Prostate gland (tissue), 2 donors: Measurements from ENCODE around the gene TESK2.

Experiments
- POLR2AphosphoS5 ChIP-seq: sonication (generic); formaldehyde crosslinking; IDR thresholded peaks from one replicate; pipeline ENCODE4 v1.6.1; 2017; ENCODE audit warnings: antibody characterized with exemption
- TF ChIP-seq, protein P1 (sequence below), 4 experiments: fragments of 200-600 bp in 2 of 4; fragments of 450-650 bp in 2 of 4; sonication (generic) in 2 of 4; IDR thresholded peaks; 1 replicate in 3 of 4; 2 replicates in 1 of 4; pipeline ENCODE4 v1.5.1; 2016 to 2019; ENCODE audit warnings: antibody characterized with exemption in 4 of 4, mild to moderate bottlenecking in 2 of 4, moderate library complexity in 2 of 4

DNA sequence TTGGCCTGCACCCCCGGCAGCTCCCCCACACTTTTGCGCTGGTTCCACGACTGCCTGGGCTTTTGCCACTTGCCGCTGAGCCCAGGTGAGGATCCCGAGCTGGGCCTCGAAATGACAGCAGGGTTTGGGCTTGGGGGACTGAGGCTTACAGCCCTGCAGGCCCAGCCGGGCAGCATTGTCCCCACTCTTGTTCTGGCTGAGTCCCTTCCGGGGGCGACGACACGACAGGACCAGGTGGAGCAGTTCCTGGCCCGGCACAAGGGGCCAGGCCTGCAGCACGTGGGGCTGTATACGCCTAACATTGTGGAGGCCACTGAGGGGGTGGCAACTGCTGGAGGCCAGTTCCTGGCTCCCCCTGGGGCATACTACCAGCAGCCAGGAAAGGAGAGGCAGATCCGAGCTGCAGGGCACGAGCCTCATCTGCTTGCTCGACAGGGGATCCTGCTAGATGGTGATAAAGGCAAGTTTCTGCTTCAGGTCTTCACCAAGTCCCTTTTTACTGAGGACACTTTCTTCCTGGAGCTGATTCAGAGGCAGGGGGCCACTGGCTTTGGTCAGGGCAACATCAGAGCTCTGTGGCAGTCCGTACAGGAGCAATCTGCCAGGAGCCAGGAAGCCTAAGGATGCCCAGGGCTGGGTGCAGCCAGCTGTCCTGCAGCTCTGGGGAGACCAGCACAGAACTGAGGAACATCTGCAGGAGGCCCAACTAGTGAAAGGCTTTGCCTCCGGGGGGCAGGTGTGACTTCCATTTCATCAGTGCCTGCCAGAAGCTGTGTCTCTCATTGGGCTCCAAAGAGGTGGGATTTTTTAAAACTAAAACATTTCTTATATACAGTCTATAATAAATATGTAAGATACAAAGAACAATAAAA is 163.1 kb downstream of the TESK2 start:
- TF ChIP-seq, protein P1, sequence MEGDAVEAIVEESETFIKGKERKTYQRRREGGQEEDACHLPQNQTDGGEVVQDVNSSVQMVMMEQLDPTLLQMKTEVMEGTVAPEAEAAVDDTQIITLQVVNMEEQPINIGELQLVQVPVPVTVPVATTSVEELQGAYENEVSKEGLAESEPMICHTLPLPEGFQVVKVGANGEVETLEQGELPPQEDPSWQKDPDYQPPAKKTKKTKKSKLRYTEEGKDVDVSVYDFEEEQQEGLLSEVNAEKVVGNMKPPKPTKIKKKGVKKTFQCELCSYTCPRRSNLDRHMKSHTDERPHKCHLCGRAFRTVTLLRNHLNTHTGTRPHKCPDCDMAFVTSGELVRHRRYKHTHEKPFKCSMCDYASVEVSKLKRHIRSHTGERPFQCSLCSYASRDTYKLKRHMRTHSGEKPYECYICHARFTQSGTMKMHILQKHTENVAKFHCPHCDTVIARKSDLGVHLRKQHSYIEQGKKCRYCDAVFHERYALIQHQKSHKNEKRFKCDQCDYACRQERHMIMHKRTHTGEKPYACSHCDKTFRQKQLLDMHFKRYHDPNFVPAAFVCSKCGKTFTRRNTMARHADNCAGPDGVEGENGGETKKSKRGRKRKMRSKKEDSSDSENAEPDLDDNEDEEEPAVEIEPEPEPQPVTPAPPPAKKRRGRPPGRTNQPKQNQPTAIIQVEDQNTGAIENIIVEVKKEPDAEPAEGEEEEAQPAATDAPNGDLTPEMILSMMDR (IDR thresholded peaks at IDR 0.05): no peak
- no peak for TF ChIP-seq POLR2AphosphoS5
